ENCODE measurements around the gene ASB2. TPM values are rescaled to one million over a fixed set of nuclear protein-coding genes. Genes with fewer than 3 reads are reported as not detected.

ASB2 gene
- total RNA-seq, 1 donor from 2014 or later, result 2.4 TPM

- Histone ChIP-seq H3K4me3 (no peak overlapping the region), H3K36me3 (no peaks in the 10 kb centered on the region), H3K27ac (no peak overlapping the region), H3K4me1 (no peaks in the 10 kb centered on the region), H3K27me3 (ENCODE audit: low read depth) (peaks cover 4% of the 10 kb centered on the region), H3K9me3 (no peaks in the 10 kb centered on the region)
- ATAC-seq, result no peak
- no peak for TF ChIP-seq CTCF (IDR thresholded peaks at IDR 0.05)
- no peak for DNase-seq
- intact Hi-C loops (cut with DNase I), result no loop called here
Measured at GRCh38 chr14:94015223-94015622, 38.9 kb upstream of the ASB2 start.

- Histone ChIP-seq H3K27ac (no peak overlapping the region), H3K9me3 (no peaks in the 10 kb centered on the region), H3K27me3 (ENCODE audit: low read depth) (peaks cover 4% of the 10 kb centered on the region), H3K4me3 (no peak overlapping the region), H3K4me1 (no peaks in the 10 kb centered on the region), H3K36me3 (no peaks in the 10 kb centered on the region)
- intact Hi-C loops (cut with DNase I), result no loop called here
- no peak for DNase-seq
- TF ChIP-seq CTCF (IDR thresholded peaks at IDR 0.05), result no peak
- no peak for ATAC-seq
Measured at GRCh38 chr14:94014382-94014781, 38.0 kb upstream of the ASB2 start.

GRCh38 chr14:94011795-94012194 lies 35.4 kb upstream of the ASB2 start:
- DNase-seq, result no peak
- H3K9me3 ChIP-seq, result no peaks in the 10 kb centered on the region
- no peaks in the 10 kb centered on the region for H3K36me3 ChIP-seq
- no peak overlapping the region for H3K27ac ChIP-seq
- H3K4me1 ChIP-seq, result no peaks in the 10 kb centered on the region
- no peak overlapping the region for H3K4me3 ChIP-seq
- no peak for TF ChIP-seq CTCF (IDR thresholded peaks at IDR 0.05)
- H3K27me3 ChIP-seq (ENCODE audit: low read depth), result peaks cover 8% of the 10 kb centered on the region
- intact Hi-C loops (cut with DNase I), result no loop called here
- ATAC-seq, result no peak

GRCh38 chr14:94010625-94011024 lies 34.3 kb upstream of the ASB2 start:
- DNase-seq, result no peak
- no peak for ATAC-seq
- no peaks in the 10 kb centered on the region for H3K36me3 ChIP-seq
- no peak overlapping the region for H3K27ac ChIP-seq
- H3K27me3 ChIP-seq (ENCODE audit: low read depth), result peaks cover 8% of the 10 kb centered on the region
- H3K4me1 ChIP-seq, result no peaks in the 10 kb centered on the region
- H3K9me3 ChIP-seq, result no peaks in the 10 kb centered on the region
- intact Hi-C loops (cut with DNase I), result no loop called here
- H3K4me3 ChIP-seq, result no peak overlapping the region
- no peak for TF ChIP-seq CTCF (IDR thresholded peaks at IDR 0.05)

- no peak for TF ChIP-seq CTCF (IDR thresholded peaks at IDR 0.05)
- H3K4me1 ChIP-seq, result no peaks in the 10 kb centered on the region
- DNase-seq, result no peak
- peaks cover 8% of the 10 kb centered on the region for H3K27me3 ChIP-seq (ENCODE audit: low read depth)
- no peaks in the 10 kb centered on the region for H3K36me3 ChIP-seq
- H3K4me3 ChIP-seq, result no peak overlapping the region
- H3K9me3 ChIP-seq, result no peaks in the 10 kb centered on the region
- ATAC-seq, result no peak
- intact Hi-C loops (cut with DNase I), result no loop called here
- H3K27ac ChIP-seq, result no peak overlapping the region
Measured at GRCh38 chr14:94009767-94010166, 33.4 kb upstream of the ASB2 start.

GRCh38 chr14:94008234-94008633 lies 31.9 kb upstream of the ASB2 start:
- no peaks in the 10 kb centered on the region for H3K4me1 ChIP-seq
- peaks cover 12% of the 10 kb centered on the region for H3K27me3 ChIP-seq (ENCODE audit: low read depth)
- no peak for DNase-seq
- H3K4me3 ChIP-seq, result no peak overlapping the region
- H3K36me3 ChIP-seq, result no peaks in the 10 kb centered on the region
- no peak for TF ChIP-seq CTCF (IDR thresholded peaks at IDR 0.05)
- intact Hi-C loops (cut with DNase I), result no loop called here
- no peaks in the 10 kb centered on the region for H3K9me3 ChIP-seq
- no peak overlapping the region for H3K27ac ChIP-seq
- no peak for ATAC-seq

Data from lower lobe of right lung (tissue), 2 donors.